ENCODE results near the gene ATP1A4.
A peak's percentile ranks its signal among the peaks of the same experiment; 100 is the strongest.
"Not testable (repeated sequence)": the region's sequence is repeated elsewhere in the genome, so short reads cannot be mapped to it uniquely, and the experiment has no call there.

Gene ATP1A4

GRCh38 chr1:160108888-160109662, 42.3 kb upstream of the ATP1A4 start:
- H3K4me3 ChIP-seq (ENCODE audit: low read length): no peak overlapping the region
- TF ChIP-seq, protein P1, sequence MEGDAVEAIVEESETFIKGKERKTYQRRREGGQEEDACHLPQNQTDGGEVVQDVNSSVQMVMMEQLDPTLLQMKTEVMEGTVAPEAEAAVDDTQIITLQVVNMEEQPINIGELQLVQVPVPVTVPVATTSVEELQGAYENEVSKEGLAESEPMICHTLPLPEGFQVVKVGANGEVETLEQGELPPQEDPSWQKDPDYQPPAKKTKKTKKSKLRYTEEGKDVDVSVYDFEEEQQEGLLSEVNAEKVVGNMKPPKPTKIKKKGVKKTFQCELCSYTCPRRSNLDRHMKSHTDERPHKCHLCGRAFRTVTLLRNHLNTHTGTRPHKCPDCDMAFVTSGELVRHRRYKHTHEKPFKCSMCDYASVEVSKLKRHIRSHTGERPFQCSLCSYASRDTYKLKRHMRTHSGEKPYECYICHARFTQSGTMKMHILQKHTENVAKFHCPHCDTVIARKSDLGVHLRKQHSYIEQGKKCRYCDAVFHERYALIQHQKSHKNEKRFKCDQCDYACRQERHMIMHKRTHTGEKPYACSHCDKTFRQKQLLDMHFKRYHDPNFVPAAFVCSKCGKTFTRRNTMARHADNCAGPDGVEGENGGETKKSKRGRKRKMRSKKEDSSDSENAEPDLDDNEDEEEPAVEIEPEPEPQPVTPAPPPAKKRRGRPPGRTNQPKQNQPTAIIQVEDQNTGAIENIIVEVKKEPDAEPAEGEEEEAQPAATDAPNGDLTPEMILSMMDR (conservative IDR thresholded peaks at IDR 0.05; ENCODE audit: low read depth, low read length): peak; percentile 68
- no peak for DNase-seq (ENCODE audit: low read depth)

DNA sequence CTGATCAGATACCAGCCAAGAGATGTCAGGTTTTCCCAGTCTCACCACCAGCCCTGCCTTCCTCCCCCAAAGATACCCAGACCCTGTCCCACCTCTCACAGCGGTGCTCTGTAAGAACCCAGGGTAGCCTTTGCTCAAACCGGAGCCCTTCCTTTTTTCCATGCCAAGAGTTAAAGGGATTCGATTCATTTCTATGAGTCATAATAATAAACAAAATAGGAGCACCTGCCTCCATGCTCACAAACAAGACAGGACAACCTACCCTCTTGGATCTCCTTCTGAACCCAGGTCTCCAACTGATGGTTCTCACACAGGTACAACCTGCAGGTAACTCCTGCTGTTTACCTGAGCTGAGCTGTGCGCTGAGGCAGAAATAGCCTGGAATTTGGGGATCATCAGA, 41.7 kb upstream of the ATP1A4 start:
- TF ChIP-seq, protein P1 (conservative IDR thresholded peaks at IDR 0.05; ENCODE audit: low read depth, low read length): no peak
- H3K4me3 ChIP-seq (ENCODE audit: low read length): no peak overlapping the region
- DNase-seq (ENCODE audit: low read depth): no peak

GRCh38 chr1:160111462-160111861, 39.9 kb upstream of the ATP1A4 start:
- not testable (repeated sequence) for H3K4me3 ChIP-seq (ENCODE audit: low read length); DNase-seq (ENCODE audit: low read depth)

GRCh38 chr1:160112357-160112756, 39.0 kb upstream of the ATP1A4 start:
- TF ChIP-seq, protein P1 (conservative IDR thresholded peaks at IDR 0.05; ENCODE audit: low read depth, low read length): no peak
- H3K4me3 ChIP-seq (ENCODE audit: low read length): no peak overlapping the region
- no peak for DNase-seq (ENCODE audit: low read depth)

DNA sequence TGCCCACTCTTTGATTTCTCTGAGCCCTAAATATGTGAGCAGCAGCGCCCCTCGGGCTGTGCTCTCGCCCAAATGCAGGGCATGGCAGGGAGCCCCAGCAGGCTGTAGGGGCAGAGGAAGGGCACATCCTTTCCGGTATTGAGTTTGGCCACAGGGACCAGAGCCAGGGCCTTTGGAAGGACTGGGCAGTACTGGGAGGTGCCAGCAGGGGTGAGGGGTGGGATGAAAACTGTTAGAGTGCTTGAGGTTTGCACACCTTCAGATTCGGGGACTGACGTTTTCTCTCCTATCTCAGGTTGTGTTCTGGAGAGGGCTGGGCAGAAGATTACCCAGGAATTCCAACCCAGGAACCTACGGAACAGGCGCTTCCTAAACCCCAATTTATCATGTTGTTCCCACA, 38.0 kb upstream of the ATP1A4 start:
- DNase-seq (ENCODE audit: low read depth): no peak
- no peak overlapping the region for H3K4me3 ChIP-seq (ENCODE audit: low read length)
- TF ChIP-seq, protein P1 (conservative IDR thresholded peaks at IDR 0.05; ENCODE audit: low read depth, low read length): no peak

- H3K4me3 ChIP-seq (ENCODE audit: low read length): no peak overlapping the region
- DNase-seq (ENCODE audit: low read depth): no peak
Measured at GRCh38 chr1:160114085-160114484, 37.3 kb upstream of the ATP1A4 start.

GRCh38 chr1:160115545-160116282, 35.7 kb upstream of the ATP1A4 start, which contains the start of gene ATP1A2:
Gene ATP1A2, plus strand, starts transcription at chr1:160115759. Its CDS starts 103 bp downstream, at chr1:160115862.
- no peak for DNase-seq (ENCODE audit: low read depth)
- TF ChIP-seq, protein P1 (conservative IDR thresholded peaks at IDR 0.05; ENCODE audit: low read depth, low read length): no peak
- no peak within 1 kb of the TSS for H3K4me3 ChIP-seq (ENCODE audit: low read length)

More at GRCh38 chr1:160114085-160114484, 37.3 kb upstream of the ATP1A4 start:
- TF ChIP-seq, protein P1 (conservative IDR thresholded peaks at IDR 0.05; ENCODE audit: low read depth, low read length): no peak
